Measurements from ENCODE around the gene GRIN2A.
A peak's percentile ranks its signal among the peaks of the same experiment; 100 is the strongest.

Gene GRIN2A

DNA sequence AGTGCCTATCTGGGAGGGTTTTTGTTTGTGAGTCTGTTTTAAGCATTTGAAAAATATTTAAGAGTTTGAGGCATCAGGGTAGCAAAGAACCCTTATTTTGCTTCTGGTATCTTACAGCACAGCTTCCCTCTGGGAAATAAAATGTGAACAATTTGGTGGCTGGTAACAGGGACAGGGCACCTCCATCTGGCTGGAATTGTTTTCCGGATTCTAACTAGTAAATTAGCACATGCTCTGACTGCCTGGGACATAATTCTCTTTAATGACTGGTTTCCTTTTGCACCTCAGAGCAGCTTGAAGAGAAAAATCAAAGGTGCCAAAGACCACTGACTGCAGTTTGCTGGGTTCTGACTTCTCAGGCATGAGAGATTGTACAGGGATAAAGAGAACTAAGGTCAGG is 469.1 kb downstream of the GRIN2A start:
- TF ChIP-seq, protein P1, sequence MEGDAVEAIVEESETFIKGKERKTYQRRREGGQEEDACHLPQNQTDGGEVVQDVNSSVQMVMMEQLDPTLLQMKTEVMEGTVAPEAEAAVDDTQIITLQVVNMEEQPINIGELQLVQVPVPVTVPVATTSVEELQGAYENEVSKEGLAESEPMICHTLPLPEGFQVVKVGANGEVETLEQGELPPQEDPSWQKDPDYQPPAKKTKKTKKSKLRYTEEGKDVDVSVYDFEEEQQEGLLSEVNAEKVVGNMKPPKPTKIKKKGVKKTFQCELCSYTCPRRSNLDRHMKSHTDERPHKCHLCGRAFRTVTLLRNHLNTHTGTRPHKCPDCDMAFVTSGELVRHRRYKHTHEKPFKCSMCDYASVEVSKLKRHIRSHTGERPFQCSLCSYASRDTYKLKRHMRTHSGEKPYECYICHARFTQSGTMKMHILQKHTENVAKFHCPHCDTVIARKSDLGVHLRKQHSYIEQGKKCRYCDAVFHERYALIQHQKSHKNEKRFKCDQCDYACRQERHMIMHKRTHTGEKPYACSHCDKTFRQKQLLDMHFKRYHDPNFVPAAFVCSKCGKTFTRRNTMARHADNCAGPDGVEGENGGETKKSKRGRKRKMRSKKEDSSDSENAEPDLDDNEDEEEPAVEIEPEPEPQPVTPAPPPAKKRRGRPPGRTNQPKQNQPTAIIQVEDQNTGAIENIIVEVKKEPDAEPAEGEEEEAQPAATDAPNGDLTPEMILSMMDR (IDR thresholded peaks at IDR 0.05; ENCODE audit: unreplicated experiment in 3 of 3), result no peak
- no peaks in the 10 kb centered on the region for H3K36me3 Mint-ChIP-seq (ENCODE audit: low read depth)
- no peak overlapping the region for H3K4me3 Mint-ChIP-seq
- H3K27ac Mint-ChIP-seq, result no peak overlapping the region
- no peaks in the 10 kb centered on the region for H3K9me3 Mint-ChIP-seq
- no peaks in the 10 kb centered on the region for H3K27me3 Mint-ChIP-seq (ENCODE audit: low read depth)
- H3K4me1 Mint-ChIP-seq, result no peaks in the 10 kb centered on the region

DNA sequence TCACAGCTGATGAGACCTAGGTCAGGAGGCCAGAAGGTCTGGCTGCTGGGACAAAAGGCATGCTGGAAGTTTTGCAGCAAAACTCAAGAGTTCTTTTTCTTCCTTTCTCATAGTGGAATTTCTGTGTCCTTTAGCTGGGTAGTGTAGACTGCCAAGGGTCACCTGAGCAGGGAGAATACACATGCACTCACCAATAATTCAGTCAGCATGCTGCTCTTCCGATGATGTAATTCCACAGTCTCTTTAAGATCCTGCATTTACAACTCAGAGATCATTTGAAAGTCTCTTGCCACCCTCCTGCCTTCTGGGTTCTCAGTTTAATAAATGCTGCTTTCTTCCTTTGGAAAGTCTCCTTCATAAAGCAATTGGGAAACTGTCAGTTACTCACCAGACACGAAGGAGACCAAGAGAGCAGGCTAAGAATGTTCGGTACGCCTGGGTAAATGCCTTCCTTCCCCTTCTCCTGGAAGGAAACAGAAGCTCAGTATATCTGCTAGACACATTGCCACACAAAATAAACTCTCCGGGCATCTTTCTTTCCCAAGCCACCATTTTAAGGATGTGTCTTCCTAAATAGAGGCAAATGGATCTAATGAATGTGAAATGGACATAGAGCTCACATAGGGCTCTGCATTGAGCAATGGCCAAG is 473.1 kb downstream of the GRIN2A start:
- Mint-ChIP-seq H3K4me1 (no peaks in the 10 kb centered on the region), H3K27me3 (ENCODE audit: low read depth) (no peaks in the 10 kb centered on the region), H3K27ac (no peak overlapping the region), H3K36me3 (ENCODE audit: low read depth) (no peaks in the 10 kb centered on the region), H3K4me3 (no peak overlapping the region), H3K9me3 (no peaks in the 10 kb centered on the region)
- TF ChIP-seq, protein P1 (IDR thresholded peaks at IDR 0.05; ENCODE audit: unreplicated experiment in 3 of 3), result no peak

DNA sequence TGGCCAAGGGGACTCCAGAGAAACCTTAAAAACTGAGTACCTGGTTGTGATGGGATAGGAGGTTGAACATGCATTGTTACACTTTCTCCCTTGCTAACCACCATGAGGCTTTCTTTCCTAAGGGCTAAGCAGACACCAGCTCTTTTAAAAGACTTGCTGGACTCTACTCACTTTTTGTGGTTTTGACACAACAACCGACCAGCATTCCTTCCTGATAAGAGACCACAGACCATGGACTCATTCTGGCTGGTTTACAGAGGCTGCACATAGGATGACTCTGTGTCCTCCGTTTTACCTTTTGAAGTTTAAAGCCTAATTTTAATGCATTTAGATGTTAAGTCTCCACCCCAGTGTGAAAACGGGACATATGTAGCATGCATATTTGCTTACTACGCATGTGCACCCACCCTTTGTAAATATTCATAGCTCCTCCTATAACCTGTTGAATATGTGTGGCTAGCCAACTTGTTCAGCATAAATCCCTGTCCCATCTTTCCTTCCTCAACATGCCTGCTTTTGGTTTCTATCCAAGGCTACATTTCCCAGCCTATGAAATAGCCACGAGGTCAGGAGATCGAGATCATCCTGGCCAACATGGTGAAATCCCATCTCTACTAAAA is 475.9 kb downstream of the GRIN2A start:
- TF ChIP-seq, protein P1 (IDR thresholded peaks at IDR 0.05; ENCODE audit: unreplicated experiment in 3 of 3), result no peak
- Mint-ChIP-seq H3K4me3 (no peak overlapping the region), H3K27me3 (ENCODE audit: low read depth) (peaks cover 3% of the 10 kb centered on the region), H3K27ac (no peak overlapping the region), H3K4me1 (no peaks in the 10 kb centered on the region), H3K9me3 (no peaks in the 10 kb centered on the region), H3K36me3 (ENCODE audit: low read depth) (no peaks in the 10 kb centered on the region)

DNA sequence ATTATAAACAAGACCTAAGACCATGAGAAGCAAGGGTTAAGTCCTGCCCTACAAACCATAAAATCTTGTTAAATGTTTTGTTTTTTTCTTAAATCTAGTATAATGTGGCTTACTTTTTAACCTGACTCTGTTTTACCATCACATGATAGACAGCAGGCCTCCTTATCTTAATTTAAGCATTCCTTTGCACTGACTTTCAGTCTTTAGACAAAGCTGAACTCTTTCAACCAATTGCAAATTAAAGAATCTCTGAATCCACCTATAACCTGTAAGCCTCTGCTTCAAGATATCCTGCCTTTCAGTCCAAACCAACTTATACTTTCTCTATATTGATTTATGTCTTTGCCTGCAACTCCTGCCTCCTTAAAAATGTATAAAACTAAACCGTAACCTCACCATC is 478.5 kb downstream of the GRIN2A start:
- Mint-ChIP-seq H3K36me3 (ENCODE audit: low read depth) (no peaks in the 10 kb centered on the region), H3K4me3 (no peak overlapping the region), H3K9me3 (no peaks in the 10 kb centered on the region), H3K27me3 (ENCODE audit: low read depth) (peaks cover 7% of the 10 kb centered on the region), H3K27ac (peak overlapping the region in 2 of 3 experiments; percentile 6 to 61), H3K4me1 (no peaks in the 10 kb centered on the region)
- TF ChIP-seq, protein P1 (IDR thresholded peaks at IDR 0.05; ENCODE audit: unreplicated experiment in 3 of 3), result no peak

Measured in nephron (organoid).